GM12872 (cell line): ENCODE measurements around the gene DCBLD1.

Experiments
- TF ChIP-seq, protein P1 (sequence below): IDR thresholded peaks from 3 replicates; pipeline ENCODE4 v1.5.1; 2011; ENCODE audit warnings: low read depth, mild to moderate bottlenecking, low read length, moderate library complexity; ENCODE audit not compliant: insufficient read depth

The DCBLD1 gene

GRCh38 chr6:117568247-117568646, 85.8 kb downstream of the DCBLD1 start:
- TF ChIP-seq, protein P1, sequence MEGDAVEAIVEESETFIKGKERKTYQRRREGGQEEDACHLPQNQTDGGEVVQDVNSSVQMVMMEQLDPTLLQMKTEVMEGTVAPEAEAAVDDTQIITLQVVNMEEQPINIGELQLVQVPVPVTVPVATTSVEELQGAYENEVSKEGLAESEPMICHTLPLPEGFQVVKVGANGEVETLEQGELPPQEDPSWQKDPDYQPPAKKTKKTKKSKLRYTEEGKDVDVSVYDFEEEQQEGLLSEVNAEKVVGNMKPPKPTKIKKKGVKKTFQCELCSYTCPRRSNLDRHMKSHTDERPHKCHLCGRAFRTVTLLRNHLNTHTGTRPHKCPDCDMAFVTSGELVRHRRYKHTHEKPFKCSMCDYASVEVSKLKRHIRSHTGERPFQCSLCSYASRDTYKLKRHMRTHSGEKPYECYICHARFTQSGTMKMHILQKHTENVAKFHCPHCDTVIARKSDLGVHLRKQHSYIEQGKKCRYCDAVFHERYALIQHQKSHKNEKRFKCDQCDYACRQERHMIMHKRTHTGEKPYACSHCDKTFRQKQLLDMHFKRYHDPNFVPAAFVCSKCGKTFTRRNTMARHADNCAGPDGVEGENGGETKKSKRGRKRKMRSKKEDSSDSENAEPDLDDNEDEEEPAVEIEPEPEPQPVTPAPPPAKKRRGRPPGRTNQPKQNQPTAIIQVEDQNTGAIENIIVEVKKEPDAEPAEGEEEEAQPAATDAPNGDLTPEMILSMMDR, result no peak

DNA sequence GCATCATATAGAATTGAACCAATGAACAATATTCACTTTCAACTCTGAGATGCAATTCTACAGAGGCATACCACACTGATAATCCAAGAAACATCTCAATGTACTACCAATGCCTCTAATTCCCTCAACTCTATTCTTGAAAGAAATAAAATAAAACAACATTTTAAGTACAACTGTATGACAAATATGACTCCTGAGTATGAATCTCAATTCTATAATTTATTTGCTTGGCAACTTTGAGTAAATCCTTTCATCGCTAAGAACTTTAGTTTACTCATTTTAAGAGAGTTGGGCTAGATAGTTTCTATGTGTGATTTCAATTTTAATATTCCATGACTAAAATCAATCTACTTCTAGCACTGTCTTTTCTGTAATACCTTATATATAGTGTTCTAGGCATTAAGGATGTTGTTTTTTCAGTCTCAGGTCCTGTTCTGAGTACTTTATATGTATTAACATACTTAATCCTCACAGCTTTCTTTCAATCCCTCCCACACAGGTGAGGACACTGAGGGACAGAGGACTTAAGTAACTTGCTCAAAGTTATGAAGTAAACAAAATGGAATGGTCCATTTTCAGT, 86.4 kb downstream of the DCBLD1 start:
- TF ChIP-seq, protein P1, result no peak

- TF ChIP-seq, protein P1, result no peak
These were observed 90.7 kb downstream of the DCBLD1 start for GRCh38 chr6:117573006-117573680.

GRCh38 chr6:117574198-117574597, 91.7 kb downstream of the DCBLD1 start:
- TF ChIP-seq, protein P1, result no peak

- TF ChIP-seq, protein P1, result no peak
These were observed 103.2 kb downstream of the DCBLD1 start for GRCh38 chr6:117585647-117586046.

GRCh38 chr6:117590447-117590846, 108.0 kb downstream of the DCBLD1 start:
- TF ChIP-seq, protein P1, result no peak

DNA sequence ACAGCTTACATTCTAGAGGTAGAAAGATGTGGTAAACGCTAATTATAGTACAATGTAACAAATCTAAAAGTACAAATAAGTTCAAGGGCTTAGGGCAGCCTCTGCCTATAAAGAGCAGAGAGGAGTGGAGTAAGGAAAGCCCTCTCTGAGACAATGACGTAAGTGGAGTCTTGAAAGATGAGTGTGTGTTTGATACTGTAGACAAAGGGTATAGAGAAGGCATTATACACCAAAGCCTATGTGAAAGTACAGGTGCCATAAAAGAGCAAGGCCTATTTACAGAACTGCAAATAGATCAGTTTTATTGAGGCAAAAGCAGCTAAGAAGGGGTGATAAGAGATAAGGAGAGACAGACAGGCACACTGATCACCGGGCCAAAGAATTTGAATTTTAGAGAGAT, 108.9 kb downstream of the DCBLD1 start:
- TF ChIP-seq, protein P1, result no peak
